Raji (cell line): ENCODE measurements around the gene ATP9A.

Experiments used
- POLR2A ChIP-seq: IDR thresholded peaks from 2 replicates; pipeline ENCODE4 v1.6.1; 2011; ENCODE audit warnings: low read depth, low read length, control low read depth; ENCODE audit not compliant: insufficient read depth

Gene ATP9A

GRCh38 chr20:51695574-51696303 is 72.5 kb downstream of the ATP9A start:
- TF ChIP-seq POLR2A = no peak

GRCh38 chr20:51692806-51693400 is 75.3 kb downstream of the ATP9A start:
- TF ChIP-seq POLR2A = no peak

DNA sequence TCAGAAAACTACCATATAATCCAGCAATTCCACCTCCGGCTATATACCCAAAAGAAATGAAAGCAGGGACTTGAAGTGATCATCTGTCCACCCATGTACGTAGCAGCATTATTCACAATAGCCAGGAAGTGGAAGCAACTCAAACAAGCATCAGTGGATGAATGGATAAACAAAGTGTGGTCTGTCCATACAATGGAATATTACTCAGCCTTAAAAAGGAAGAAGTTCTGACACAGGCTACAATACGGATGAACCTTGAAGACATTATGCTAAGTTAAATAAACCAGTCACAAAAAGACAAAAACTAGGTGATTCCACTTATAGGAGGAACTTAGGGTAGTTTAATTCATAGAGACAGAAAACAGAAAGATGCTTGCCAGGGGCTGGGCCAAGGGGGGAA is 76.5 kb downstream of the ATP9A start:
- TF ChIP-seq POLR2A = no peak

DNA sequence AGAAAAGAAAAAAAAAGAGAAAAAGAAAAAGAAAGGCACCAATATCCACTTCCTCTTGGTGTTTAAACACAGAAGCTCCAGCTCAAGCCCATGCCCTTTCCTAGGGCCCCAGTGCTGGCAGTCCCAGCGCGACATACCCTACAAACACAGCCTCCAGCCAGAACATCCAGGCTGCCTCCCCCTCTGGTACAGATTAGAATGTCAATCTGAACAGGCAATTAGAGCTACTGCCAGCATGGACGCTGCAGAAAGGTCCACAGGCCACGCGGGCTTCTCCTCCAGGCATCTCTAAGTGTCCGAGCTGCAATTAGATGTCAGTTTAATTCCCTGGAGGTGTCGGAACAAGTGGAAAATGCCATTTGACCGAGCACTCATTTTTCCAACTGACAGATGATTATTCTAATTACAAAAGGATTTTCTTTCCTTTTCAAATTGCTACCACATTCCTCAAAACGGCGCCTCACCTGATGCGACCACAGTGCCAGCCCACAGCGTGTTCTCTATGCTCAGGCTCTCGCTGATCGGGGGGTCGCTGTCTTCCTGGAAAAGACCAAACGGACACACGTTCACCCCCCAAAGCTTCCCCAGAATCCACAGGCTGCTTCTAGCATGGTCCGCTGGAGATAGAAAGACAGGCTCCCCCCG is 79.5 kb downstream of the ATP9A start:
- no peak for TF ChIP-seq POLR2A

- no peak for TF ChIP-seq POLR2A
Observed at GRCh38 chr20:51687630-51688029, 80.6 kb downstream of the ATP9A start.

GRCh38 chr20:51687108-51687507 is 81.1 kb downstream of the ATP9A start:
- TF ChIP-seq POLR2A = no peak

- TF ChIP-seq POLR2A = no peak
Observed at GRCh38 chr20:51680067-51680749, 88.0 kb downstream of the ATP9A start.

DNA sequence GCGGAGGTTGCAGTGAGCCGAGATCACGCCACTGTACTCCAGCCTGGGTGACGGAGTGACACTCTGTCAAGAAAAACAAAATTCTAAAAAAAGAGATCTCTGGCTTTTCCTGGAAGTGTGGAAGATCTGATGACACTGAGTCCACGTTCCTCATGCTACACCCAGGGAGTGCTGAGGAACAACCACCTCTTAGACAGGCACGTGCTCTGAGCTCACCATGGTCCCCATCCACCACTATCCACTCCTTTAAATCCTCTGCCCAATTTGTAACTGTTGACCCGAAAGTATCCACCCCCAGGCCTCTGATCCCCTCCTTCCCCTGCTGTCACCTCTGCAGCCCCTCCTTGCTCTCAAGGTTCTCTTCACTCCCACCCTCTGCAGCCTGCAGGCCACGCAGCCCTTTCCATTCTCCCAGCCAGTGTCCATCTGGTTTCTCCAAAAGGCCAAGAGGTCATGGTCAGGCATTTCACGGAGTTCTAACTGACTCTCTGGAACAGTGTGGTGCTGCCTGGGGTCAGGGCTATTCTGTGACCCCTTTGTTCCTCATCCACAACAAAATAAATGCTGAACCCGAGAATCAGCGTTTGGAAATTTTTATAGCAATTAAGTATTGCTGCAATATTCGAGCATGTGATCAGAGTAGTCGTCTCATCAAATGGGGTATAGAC is 88.8 kb downstream of the ATP9A start:
- TF ChIP-seq POLR2A = no peak

DNA sequence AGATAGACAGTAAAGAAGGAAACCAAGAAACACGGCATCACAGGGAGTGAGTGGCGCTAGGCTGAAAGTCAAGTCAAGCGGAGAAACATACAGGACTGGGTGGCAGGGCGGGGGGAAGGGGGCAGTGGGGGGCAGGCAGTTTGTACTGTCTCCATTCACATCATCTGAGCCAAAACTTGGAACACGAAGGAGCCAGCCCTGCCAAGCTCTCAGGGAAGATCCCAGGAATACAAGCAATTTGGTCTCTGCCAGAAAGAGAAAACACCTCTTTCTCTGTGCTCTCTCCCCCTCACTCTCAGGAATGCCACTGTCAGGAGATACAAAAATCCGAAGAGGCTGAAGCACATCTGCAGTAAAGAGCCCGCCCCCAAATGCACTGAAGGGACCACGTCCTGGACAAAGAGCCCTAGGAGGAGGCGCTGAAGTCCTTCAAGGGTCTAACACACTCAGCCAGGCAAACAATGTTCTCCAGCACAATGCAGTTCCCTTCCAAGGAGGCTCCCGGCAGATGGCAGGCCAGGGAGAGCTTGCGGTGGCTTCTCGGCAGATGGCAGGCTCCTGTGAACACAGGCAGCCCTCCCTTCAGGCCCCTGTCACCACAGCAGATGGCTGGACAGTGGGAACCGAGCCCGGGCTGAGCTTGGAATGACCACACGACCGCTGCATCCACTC is 90.0 kb downstream of the ATP9A start:
- TF ChIP-seq POLR2A = no peak

DNA sequence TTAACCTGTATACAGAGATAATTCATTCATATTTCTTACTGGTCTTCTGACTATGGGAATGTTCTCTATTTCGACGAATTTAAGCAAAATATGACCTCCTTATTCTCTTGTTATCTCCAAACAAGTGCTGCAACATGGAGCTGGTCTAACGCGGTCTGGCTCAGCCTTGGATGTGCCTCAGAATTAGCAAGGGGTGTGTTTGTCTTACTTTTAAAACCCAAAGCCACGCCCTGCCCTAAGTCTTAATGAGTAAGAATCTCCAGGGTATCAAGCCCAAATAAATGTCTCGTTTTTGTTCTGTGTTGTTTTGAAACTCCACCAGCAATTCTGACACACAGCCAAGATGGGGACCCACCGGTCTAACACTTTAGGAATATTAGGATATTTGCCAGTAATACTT is 99.2 kb downstream of the ATP9A start:
- TF ChIP-seq POLR2A = no peak

DNA sequence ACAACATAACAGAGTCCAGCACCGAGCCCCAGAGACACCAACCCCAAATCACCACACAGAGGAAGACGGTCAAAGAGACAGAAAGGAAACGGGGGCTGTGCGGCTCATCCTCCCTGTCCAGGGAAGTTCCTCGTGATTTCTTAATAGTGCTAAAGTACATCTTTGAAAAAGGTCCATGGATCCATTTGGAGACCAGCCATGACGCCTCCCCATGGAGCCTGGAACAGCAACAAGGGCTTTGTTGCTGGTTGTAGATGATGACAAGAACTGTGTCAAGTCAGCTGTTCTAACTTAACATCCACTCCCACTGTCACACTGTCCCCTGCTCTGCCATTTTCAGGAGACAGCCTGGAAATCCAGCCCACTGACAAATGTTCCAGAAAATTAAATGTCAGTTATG is 99.7 kb downstream of the ATP9A start:
- TF ChIP-seq POLR2A = no peak

DNA sequence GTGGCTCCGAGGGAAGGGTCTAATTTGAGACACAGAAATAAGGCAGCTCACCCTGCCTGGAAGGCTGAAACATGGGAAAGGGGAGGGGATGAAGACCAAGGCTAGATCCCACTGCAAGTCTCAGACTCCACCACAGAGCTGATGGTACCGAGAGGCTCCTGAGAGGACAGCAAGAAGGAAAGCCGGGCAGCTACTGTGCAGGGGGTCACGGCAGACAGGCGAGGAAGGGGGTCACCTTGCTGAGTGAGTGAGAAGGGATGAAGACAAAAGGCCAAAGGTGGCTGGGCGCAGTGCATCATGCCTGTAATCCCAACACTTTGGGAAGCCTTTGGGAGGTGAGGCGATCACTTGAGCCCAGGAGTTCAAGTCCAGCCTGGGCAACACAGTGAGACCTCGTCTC is 100.7 kb downstream of the ATP9A start:
- no peak for TF ChIP-seq POLR2A

DNA sequence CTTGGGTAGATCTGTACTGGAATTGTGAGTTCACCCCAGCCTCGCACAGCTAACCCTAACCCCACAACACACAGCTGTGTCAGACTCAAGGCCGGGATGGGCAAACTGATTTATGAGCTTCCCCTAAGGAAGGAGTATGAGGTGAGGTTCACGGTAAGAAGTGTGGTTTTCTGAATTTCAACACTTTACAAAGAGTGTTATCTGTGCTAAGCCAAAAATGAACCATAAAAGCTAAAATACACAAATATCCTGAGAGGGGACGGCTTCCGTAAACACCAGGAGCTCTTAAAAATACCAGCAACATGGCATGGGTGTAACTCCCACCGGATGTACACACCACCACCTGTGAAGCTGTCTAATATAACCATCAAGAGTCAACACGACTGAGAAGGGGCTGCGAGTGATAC is 101.2 kb downstream of the ATP9A start:
- TF ChIP-seq POLR2A = no peak

DNA sequence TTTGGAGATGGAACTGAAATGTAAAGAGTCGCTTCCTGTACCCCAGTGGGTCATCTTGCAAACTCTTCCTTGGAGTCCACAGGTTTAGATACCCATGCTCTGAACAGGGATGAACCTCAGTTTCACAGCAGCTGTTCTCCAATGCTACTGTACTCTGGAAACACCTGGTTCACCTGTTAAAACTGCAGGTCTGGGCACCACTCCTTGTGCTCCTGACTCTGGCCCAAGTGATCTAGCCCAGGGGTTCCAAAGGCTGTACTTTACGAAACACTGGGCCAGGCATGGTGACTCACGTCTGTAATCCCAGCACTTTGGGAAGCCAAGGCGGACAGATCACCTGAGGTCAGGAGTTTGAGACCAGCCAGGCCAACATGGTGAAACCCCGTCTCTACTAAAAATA is 102.1 kb downstream of the ATP9A start:
- TF ChIP-seq POLR2A = no peak

DNA sequence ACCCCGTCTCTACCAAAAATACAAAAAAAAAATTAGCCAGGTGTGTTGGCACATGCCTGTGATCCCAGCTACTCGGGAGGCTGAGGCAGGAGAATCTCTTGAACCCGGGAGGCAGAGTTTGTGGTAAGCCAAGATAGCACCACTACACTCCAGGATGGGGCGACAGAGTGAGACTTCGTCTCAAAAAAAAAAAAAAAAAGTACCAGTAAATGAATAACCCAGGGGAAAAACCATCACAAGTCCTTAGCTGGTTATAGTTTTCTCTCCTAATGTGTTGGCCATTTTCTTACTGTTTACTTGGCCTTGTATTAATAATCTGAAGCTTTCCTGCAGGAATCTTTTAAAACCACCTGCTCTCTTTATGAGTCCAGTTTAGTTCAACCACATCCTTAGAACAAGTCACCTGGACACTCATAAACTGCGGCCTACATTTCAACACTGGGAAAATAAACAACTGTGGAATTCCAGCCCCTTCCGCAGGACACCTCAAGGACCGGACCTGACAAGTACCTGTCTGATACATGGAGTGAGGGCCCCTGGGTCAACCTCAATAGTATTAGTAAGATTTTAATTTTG is 102.6 kb downstream of the ATP9A start:
- TF ChIP-seq POLR2A = no peak

DNA sequence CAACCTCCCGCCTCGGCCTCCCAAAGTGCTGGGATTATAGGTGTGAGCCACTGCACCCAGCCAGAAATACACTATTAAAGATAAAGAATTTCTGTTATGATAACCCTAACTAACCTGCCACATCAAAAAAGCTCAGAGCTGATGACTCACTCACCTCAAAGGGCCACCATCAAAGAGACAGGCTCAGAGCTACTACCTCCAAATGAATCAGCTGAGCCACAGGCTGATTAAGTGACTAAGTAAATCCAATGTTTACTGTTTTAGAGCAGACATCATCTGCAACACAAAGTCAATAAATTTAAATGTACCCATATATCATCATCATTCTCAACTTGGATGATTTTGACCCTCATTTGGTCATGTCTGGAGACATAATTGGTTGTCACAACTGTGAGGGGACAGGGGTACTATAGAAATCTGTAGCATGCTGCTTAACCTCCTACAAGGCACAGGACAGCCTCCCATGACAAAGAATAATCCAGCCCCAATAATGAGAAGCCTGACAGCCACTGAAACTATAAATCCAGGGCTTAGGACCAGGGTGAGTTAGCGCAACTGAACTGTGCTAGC is 106.5 kb downstream of the ATP9A start:
- TF ChIP-seq POLR2A = no peak
